ENCODE data around the gene DNAH12.
"Not testable (repeated sequence)": the region's sequence is repeated elsewhere in the genome, so short reads cannot be mapped to it uniquely, and the experiment has no call there.

The DNAH12 gene

DNA sequence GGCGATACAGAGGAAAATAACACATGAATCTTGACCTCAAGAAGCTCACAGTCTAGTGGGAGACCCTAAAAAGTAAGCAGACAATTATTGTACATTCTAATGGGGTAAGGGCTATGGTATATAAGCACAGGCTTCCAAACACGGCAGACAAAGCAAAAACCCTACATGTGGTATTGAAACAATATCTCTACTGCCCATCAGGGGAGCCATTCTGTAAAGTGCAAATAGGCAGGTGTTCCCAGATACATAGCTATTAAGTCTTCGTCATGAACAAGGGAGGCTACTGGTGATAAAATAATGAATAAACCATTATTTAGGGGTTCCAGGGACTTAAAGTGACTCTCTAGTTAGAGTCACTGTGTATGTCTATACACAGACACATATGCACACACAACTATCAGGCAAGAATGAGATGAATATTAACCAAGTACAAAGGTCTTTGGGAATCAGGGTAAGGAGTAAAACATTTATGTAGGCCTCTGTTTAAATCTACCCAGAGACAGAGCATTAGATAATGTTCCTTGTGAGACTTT, 213.0 kb downstream of the DNAH12 start:
- H3K36me3 Mint-ChIP-seq (ENCODE audit: insufficient read depth): peaks cover 2% of the 10 kb centered on the region
- H3K27ac Mint-ChIP-seq (ENCODE audit: low read depth): no peak overlapping the region
- peaks cover 28% of the 10 kb centered on the region for H3K27me3 Mint-ChIP-seq
- DNase-seq (ENCODE audit: low spot score in 2 of 2): no peak
- no peak overlapping the region for H3K4me3 Mint-ChIP-seq
- no peaks in the 10 kb centered on the region for H3K4me1 Mint-ChIP-seq
- ATAC-seq (replicated peaks; ENCODE audit: extremely low read depth, poor library complexity, severe bottlenecking): no peak
- H3K9me3 Mint-ChIP-seq: no peaks in the 10 kb centered on the region

DNA sequence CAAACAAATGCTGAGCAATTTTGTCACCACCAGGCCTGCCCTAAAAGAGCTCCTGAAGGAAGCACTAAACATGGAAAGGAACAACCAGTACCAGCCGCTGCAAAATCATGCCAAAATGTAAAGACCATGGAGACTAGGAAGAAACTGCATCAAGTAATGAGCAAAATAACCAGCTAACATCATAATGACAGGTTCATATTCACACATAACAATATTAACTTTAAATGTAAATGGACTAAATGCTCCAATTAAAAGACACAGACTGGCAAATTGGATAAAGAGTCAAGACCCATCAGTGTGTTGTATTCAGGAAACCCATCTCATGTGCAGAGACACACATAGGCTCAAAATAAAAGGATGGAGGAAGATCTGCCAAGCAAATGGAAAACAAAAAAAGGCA, 217.6 kb downstream of the DNAH12 start:
- ATAC-seq (replicated peaks; ENCODE audit: extremely low read depth, poor library complexity, severe bottlenecking); H3K4me3 Mint-ChIP-seq; H3K36me3 Mint-ChIP-seq (ENCODE audit: insufficient read depth); H3K9me3 Mint-ChIP-seq; H3K27ac Mint-ChIP-seq (ENCODE audit: low read depth); DNase-seq (ENCODE audit: low spot score in 2 of 2); H3K4me1 Mint-ChIP-seq: not testable (repeated sequence)
- H3K27me3 Mint-ChIP-seq: peaks cover 44% of the 10 kb centered on the region

DNA sequence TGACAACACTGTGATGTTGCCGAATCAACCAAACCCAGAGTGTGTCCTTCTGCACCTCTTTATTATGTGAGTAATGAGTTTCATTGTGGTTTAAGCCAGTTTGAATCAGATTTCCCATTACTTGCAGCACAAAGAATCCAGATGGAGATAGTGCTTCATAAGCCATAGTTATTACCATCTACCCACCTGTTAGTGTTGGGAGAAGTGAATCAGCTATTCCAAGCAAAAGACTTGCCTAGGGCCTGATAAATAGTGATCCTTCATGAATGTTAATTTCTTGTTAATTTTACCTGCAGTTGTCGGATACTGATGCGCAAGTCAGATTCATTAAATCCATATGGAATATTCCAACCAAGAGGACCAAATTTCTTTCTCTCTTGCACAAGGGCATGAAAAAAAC, 229.9 kb downstream of the DNAH12 start:
- DNase-seq (ENCODE audit: low spot score in 2 of 2) (no peak), ATAC-seq (replicated peaks; ENCODE audit: extremely low read depth, poor library complexity, severe bottlenecking) (no peak)
- no peaks in the 10 kb centered on the region for H3K9me3 Mint-ChIP-seq
- no peak overlapping the region for H3K4me3 Mint-ChIP-seq
- peaks cover 36% of the 10 kb centered on the region for H3K27me3 Mint-ChIP-seq
- no peaks in the 10 kb centered on the region for H3K4me1 Mint-ChIP-seq
- no peaks in the 10 kb centered on the region for H3K36me3 Mint-ChIP-seq (ENCODE audit: insufficient read depth)
- H3K27ac Mint-ChIP-seq (ENCODE audit: low read depth): no peak overlapping the region

- no peak overlapping the region for H3K27ac Mint-ChIP-seq (ENCODE audit: low read depth)
- ATAC-seq (replicated peaks; ENCODE audit: extremely low read depth, poor library complexity, severe bottlenecking): no peak
- no peaks in the 10 kb centered on the region for H3K4me1 Mint-ChIP-seq
- H3K4me3 Mint-ChIP-seq: no peak overlapping the region
- H3K27me3 Mint-ChIP-seq: no peaks in the 10 kb centered on the region
- H3K9me3 Mint-ChIP-seq: no peaks in the 10 kb centered on the region
- H3K36me3 Mint-ChIP-seq (ENCODE audit: insufficient read depth): no peaks in the 10 kb centered on the region
- DNase-seq (ENCODE audit: low spot score in 2 of 2): no peak
These were observed 234.3 kb downstream of the DNAH12 start for GRCh38 chr3:57309769-57310360.

- not testable (repeated sequence) for H3K4me1 Mint-ChIP-seq; H3K9me3 Mint-ChIP-seq; H3K4me3 Mint-ChIP-seq; H3K27ac Mint-ChIP-seq (ENCODE audit: low read depth); ATAC-seq (replicated peaks; ENCODE audit: extremely low read depth, poor library complexity, severe bottlenecking); H3K36me3 Mint-ChIP-seq (ENCODE audit: insufficient read depth); DNase-seq (ENCODE audit: low spot score in 2 of 2)
- peaks cover 22% of the 10 kb centered on the region for H3K27me3 Mint-ChIP-seq
These were observed 240.6 kb downstream of the DNAH12 start for GRCh38 chr3:57303520-57303919.

GRCh38 chr3:57298041-57298440, 246.1 kb downstream of the DNAH12 start:
- Mint-ChIP-seq H3K4me1 (no peaks in the 10 kb centered on the region), H3K27me3 (peaks cover 51% of the 10 kb centered on the region), H3K9me3 (no peaks in the 10 kb centered on the region), H3K27ac (ENCODE audit: low read depth) (no peak overlapping the region), H3K4me3 (no peak overlapping the region), H3K36me3 (ENCODE audit: insufficient read depth) (no peaks in the 10 kb centered on the region)
- ATAC-seq (replicated peaks; ENCODE audit: extremely low read depth, poor library complexity, severe bottlenecking) (no peak), DNase-seq (ENCODE audit: low spot score in 2 of 2) (no peak)

GRCh38 chr3:57292897-57293526, 251.1 kb downstream of the DNAH12 start:
- Mint-ChIP-seq H3K9me3 (no peaks in the 10 kb centered on the region), H3K27me3 (peaks cover 46% of the 10 kb centered on the region), H3K27ac (ENCODE audit: low read depth) (no peak overlapping the region), H3K4me3 (no peak overlapping the region), H3K4me1 (no peaks in the 10 kb centered on the region), H3K36me3 (ENCODE audit: insufficient read depth) (no peaks in the 10 kb centered on the region)
- no peak for ATAC-seq (replicated peaks; ENCODE audit: extremely low read depth, poor library complexity, severe bottlenecking)
- no peak for DNase-seq (ENCODE audit: low spot score in 2 of 2)

DNA sequence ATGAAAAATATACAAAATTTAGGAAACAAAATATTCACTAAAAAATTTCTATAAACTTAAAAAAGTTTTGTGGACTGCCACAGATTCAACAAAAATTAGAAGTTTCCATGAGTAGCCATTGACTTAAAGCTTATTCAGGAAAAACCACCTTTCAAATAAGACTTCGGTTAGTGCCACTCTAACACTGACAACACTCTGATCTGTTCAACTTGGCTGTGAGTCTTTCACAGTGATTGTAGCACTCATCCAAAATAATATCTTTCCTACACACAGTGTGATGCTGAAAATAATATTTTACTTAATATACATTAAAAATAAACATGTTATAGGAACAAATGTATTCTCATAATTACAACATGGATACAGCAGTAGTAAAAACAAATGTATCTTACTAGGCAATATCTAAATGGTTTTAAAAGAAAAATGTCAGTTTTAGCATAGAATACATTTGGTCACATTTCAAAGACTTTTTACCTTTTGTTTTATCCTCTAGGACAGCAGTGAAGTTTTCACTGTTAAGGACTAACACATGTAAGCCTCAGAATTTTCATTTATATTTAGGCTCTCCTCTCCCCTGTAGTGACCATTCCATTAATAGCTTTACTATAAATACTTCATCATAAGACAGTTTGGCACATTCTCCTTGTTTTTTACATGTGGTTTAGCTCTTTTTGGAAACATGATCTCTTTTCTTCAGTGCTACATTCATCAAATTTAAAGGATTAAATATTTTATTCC, 251.8 kb downstream of the DNAH12 start, which contains the start of gene ASB14:
TSS of gene ASB14 (minus strand) at position 527 of the 738 bp plus-strand sequence. CDS start 652 bp downstream, outside the sequence.
- DNase-seq (ENCODE audit: low spot score in 2 of 2) (no peak), ATAC-seq (replicated peaks; ENCODE audit: extremely low read depth, poor library complexity, severe bottlenecking) (no peak)
- Mint-ChIP-seq H3K27ac (ENCODE audit: low read depth) (no peak within 1 kb of the TSS), H3K27me3 (peaks cover 39% of the 10 kb centered on the region), H3K36me3 (ENCODE audit: insufficient read depth) (no peaks in the 10 kb centered on the region), H3K4me3 (no peak within 1 kb of the TSS), H3K9me3 (no peaks in the 10 kb centered on the region), H3K4me1 (no peaks in the 10 kb centered on the region)

- DNase-seq (ENCODE audit: low spot score in 2 of 2): no peak
- no peaks in the 10 kb centered on the region for H3K9me3 Mint-ChIP-seq
- no peaks in the 10 kb centered on the region for H3K4me1 Mint-ChIP-seq
- no peaks in the 10 kb centered on the region for H3K36me3 Mint-ChIP-seq (ENCODE audit: insufficient read depth)
- peaks cover 32% of the 10 kb centered on the region for H3K27me3 Mint-ChIP-seq
- no peak overlapping the region for H3K27ac Mint-ChIP-seq (ENCODE audit: low read depth)
- H3K4me3 Mint-ChIP-seq: no peak overlapping the region
- no peak for ATAC-seq (replicated peaks; ENCODE audit: extremely low read depth, poor library complexity, severe bottlenecking)
These were observed 255.7 kb downstream of the DNAH12 start for GRCh38 chr3:57288403-57288802.

GRCh38 chr3:57287205-57287604, 256.9 kb downstream of the DNAH12 start:
- Mint-ChIP-seq H3K36me3 (ENCODE audit: insufficient read depth) (no peaks in the 10 kb centered on the region), H3K27ac (ENCODE audit: low read depth) (no peak overlapping the region), H3K4me1 (no peaks in the 10 kb centered on the region), H3K27me3 (peaks cover 32% of the 10 kb centered on the region), H3K9me3 (no peaks in the 10 kb centered on the region), H3K4me3 (no peak overlapping the region)
- DNase-seq (ENCODE audit: low spot score in 2 of 2): no peak
- ATAC-seq (replicated peaks; ENCODE audit: extremely low read depth, poor library complexity, severe bottlenecking): no peak

DNA sequence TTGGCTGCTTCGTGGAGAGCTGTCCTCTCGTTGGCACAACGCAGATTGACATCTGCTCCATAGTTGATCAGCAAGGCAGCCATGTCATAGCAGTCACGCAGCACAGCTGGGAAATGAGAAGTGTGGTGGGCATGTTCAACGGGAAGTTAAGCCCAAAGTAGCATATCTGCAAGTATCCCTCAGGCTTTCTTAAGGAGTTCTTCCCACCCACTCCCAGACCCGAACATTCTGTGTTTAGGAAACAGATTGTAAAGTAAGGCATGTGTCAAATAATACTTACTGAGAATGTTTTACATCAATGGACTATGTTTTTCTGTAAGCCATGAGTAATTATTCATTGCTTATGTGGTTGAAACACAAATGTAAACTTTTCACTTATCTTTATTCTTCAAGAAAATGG, 260.8 kb downstream of the DNAH12 start:
- Mint-ChIP-seq H3K36me3 (ENCODE audit: insufficient read depth) (no peaks in the 10 kb centered on the region), H3K4me1 (no peaks in the 10 kb centered on the region), H3K27ac (ENCODE audit: low read depth) (no peak overlapping the region), H3K27me3 (peaks cover 11% of the 10 kb centered on the region), H3K4me3 (no peak overlapping the region), H3K9me3 (no peaks in the 10 kb centered on the region)
- ATAC-seq (replicated peaks; ENCODE audit: extremely low read depth, poor library complexity, severe bottlenecking) (no peak), DNase-seq (ENCODE audit: low spot score in 2 of 2) (no peak)

- no peak overlapping the region for H3K4me3 Mint-ChIP-seq
- ATAC-seq (replicated peaks; ENCODE audit: extremely low read depth, poor library complexity, severe bottlenecking) (no peak), DNase-seq (ENCODE audit: low spot score in 2 of 2) (no peak)
- H3K27me3 Mint-ChIP-seq: peaks cover 11% of the 10 kb centered on the region
- no peaks in the 10 kb centered on the region for H3K9me3 Mint-ChIP-seq
- no peak overlapping the region for H3K27ac Mint-ChIP-seq (ENCODE audit: low read depth)
- H3K4me1 Mint-ChIP-seq: no peaks in the 10 kb centered on the region
- H3K36me3 Mint-ChIP-seq (ENCODE audit: insufficient read depth): no peaks in the 10 kb centered on the region
These were observed 262.4 kb downstream of the DNAH12 start for GRCh38 chr3:57281715-57282114.

DNA sequence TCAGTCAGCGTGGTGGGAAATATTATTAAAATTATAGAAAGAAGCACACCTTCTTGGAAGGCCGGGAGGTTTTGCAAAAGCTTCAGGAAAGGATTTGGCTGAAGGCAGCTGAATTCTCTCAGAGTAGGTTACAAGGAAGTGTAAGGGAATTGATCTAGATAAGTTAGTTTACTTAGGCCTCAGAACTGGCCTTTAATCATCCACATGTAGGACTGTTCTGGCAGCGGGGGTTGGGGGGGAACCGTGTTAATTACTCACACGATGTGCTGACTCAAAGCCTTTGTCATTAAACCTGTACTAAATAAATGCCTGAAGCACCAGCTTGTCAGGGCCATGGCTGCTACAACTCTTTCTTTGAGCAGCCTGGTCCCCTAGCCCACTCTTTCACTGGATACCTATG, 264.5 kb downstream of the DNAH12 start:
- no peak for ATAC-seq (replicated peaks; ENCODE audit: extremely low read depth, poor library complexity, severe bottlenecking)
- Mint-ChIP-seq H3K4me3 (no peak overlapping the region), H3K4me1 (no peaks in the 10 kb centered on the region), H3K27me3 (no peaks in the 10 kb centered on the region), H3K36me3 (ENCODE audit: insufficient read depth) (no peaks in the 10 kb centered on the region), H3K9me3 (no peaks in the 10 kb centered on the region), H3K27ac (ENCODE audit: low read depth) (no peak overlapping the region)
- no peak for DNase-seq (ENCODE audit: low spot score in 2 of 2)
